Keratinocyte (primary cell): ENCODE measurements around the gene FHIT. TPM values are rescaled to one million over a fixed set of nuclear protein-coding genes. Genes with fewer than 3 reads are reported as not detected.

Experiments used
- DNase-seq: peaks from one replicate; pipeline ENCODE4 v3.0.0-alpha.2; 2011; ENCODE audit warnings: low read depth, missing footprints, low spot score
- FAIRE-seq: peaks from 2 replicates; lab custom pipeline; 2011; peaks lifted over from hg19 to GRCh38; lab: Jason Lieb, UNC
- H2AFZ ChIP-seq: 2 replicates; pipeline ENCODE4 v1.6.0; 2012; ENCODE audit warnings: low read length, control low read depth, inconsistent platforms; ENCODE audit not compliant: control insufficient read depth
- H3K27ac ChIP-seq: 2 replicates; pipeline ENCODE4 v1.5.1; 2011; ENCODE audit warnings: low read length; ENCODE audit not compliant: control insufficient read depth, insufficient read depth
- H3K27me3 ChIP-seq: 3 replicates; pipeline ENCODE4 v1.6.0; 2011; ENCODE audit warnings: low read length; ENCODE audit not compliant: control insufficient read depth, insufficient read depth; ENCODE audit errors: extremely low read depth
- H3K36me3 ChIP-seq, 2 experiments: 2 replicates in 1 of 2; 3 replicates in 1 of 2; pipeline ENCODE4 v1.5.1; 2011; ENCODE audit warnings: low read length in 2 of 2, mild to moderate bottlenecking in 1 of 2; ENCODE audit not compliant: control insufficient read depth in 2 of 2, insufficient read depth in 2 of 2; ENCODE audit errors: extremely low read depth in 1 of 2
- H3K4me1 ChIP-seq: 3 replicates; pipeline ENCODE4 v1.5.1; 2011; ENCODE audit warnings: low read length; ENCODE audit not compliant: control insufficient read depth, insufficient read depth; ENCODE audit errors: extremely low read depth
- H3K4me2 ChIP-seq: 3 replicates; pipeline ENCODE4 v1.6.0; 2011; ENCODE audit warnings: low read depth, low read length; ENCODE audit not compliant: control insufficient read depth, insufficient read depth; ENCODE audit errors: extremely low read depth
- H3K4me3 ChIP-seq, 3 experiments: fragments of 200-600 bp in 1 of 3; sonication (generic) in 1 of 3; 2 replicates in 2 of 3; 3 replicates in 1 of 3; pipeline ENCODE4 v1.5.1; 2011 to 2016; ENCODE audit warnings: low read length in 3 of 3, mild to moderate bottlenecking in 3 of 3, control low read depth in 2 of 3, inconsistent platforms in 1 of 3, low read depth in 1 of 3, mixed read lengths in 1 of 3, mixed run types in 1 of 3, moderate library complexity in 1 of 3; ENCODE audit not compliant: control insufficient read depth in 2 of 3, insufficient read depth in 2 of 3; ENCODE audit errors: extremely low read depth in 1 of 3
- H3K79me2 ChIP-seq: 2 replicates; pipeline ENCODE4 v1.6.0; 2012; ENCODE audit warnings: low read length; ENCODE audit not compliant: control insufficient read depth, insufficient read depth
- H3K9ac ChIP-seq: 3 replicates; pipeline ENCODE4 v1.6.0; 2011; ENCODE audit warnings: low read length; ENCODE audit not compliant: control insufficient read depth, insufficient read depth; ENCODE audit errors: extremely low read depth
- H3K9me1 ChIP-seq: 3 replicates; pipeline ENCODE4 v1.6.0; 2011; ENCODE audit warnings: low read length; ENCODE audit not compliant: control insufficient read depth, insufficient read depth; ENCODE audit errors: extremely low read depth
- H3K9me3 ChIP-seq: 2 replicates; pipeline ENCODE4 v1.5.1; 2012; ENCODE audit warnings: low read depth, low read length; ENCODE audit not compliant: control insufficient read depth
- H4K20me1 ChIP-seq: 3 replicates; pipeline ENCODE4 v1.6.0; 2011; ENCODE audit warnings: low read length; ENCODE audit not compliant: control insufficient read depth, insufficient read depth; ENCODE audit errors: extremely low read depth
- CTCF ChIP-seq, 3 experiments: IDR thresholded peaks in 1 of 3; conservative IDR thresholded peaks in 1 of 3; optimal IDR thresholded peaks in 1 of 3; 2 replicates in 2 of 3; 3 replicates in 1 of 3; pipeline versions ENCODE3 to v1.5.1; 2011; ENCODE audit warnings: low read length in 3 of 3, mild to moderate bottlenecking in 3 of 3, moderate library complexity in 2 of 3, control low read depth in 1 of 3, inconsistent platforms in 1 of 3; ENCODE audit not compliant: insufficient read depth in 2 of 3; ENCODE audit errors: extremely low read depth in 1 of 3
- EZH2 ChIP-seq: IDR thresholded peaks from one replicate; pipeline ENCODE4 v1.6.1; 2012; ENCODE audit warnings: inconsistent platforms, mild to moderate bottlenecking, low read length, moderate library complexity
- dilution Hi-C: fragments of 300-500 bp; cut with MboI; formaldehyde crosslinking; loops from one replicate; pipeline ENCODE4 v1.7.0; 2020; ENCODE audit warnings: low sequenced_read_pairs; ENCODE audit not compliant: extremely low pct_ligation_motif_present
- polyA plus RNA-seq, 5 experiments: library from polyadenylated mRNA; depleted of rRNA in 3 of 5; stranded (reverse) in 3 of 5; stranded (forward) in 1 of 5; unstranded in 1 of 5; fragments of >200 nt; gene quantifications; 1 replicate in 1 of 5; 2 replicates in 3 of 5; 3 replicates in 1 of 5; pipeline versions ENCODE4 v1.2.1 to v1.2.3, GENCODE V29; 2011 to 2012; ENCODE audit warnings: missing spikeins in 2 of 5, low read depth in 1 of 5, low replicate concordance in 1 of 5

Gene FHIT
- polyA plus RNA-seq, 1 donor (not counting 4 experiments of a cell fraction or from before 2014, with no cell fraction given) = 2.2 TPM

GRCh38 chr3:60847791-60848190 is 403.5 kb downstream of the FHIT start:
- Histone ChIP-seq H4K20me1 (no peaks in the 10 kb centered on the region), H3K27me3 (no peaks in the 10 kb centered on the region), H3K9me1 (no peaks in the 10 kb centered on the region), H3K4me1 (no peaks in the 10 kb centered on the region), H3K27ac (no peak overlapping the region), H3K9ac (no peak overlapping the region), H2AFZ (no peak overlapping the region), H3K9me3 (no peaks in the 10 kb centered on the region), H3K4me2 (no peak overlapping the region), H3K79me2 (no peaks in the 10 kb centered on the region), H3K4me3 (no peak overlapping the region), H3K36me3 (no peaks in the 10 kb centered on the region)
- TF ChIP-seq EZH2 = no peak
- no peak for TF ChIP-seq CTCF (optimal IDR thresholded peaks at IDR 0.05 in 1 of 3, IDR thresholded peaks at IDR 0.05 in 1 of 3, conservative IDR thresholded peaks at IDR 0.05 in 1 of 3; ENCODE audit: extremely low read depth in 1 of 3, insufficient read depth in 2 of 3, low read length in 3 of 3)
- no peak for FAIRE-seq
- dilution Hi-C loops = no loop called here
- DNase-seq = no peak

DNA sequence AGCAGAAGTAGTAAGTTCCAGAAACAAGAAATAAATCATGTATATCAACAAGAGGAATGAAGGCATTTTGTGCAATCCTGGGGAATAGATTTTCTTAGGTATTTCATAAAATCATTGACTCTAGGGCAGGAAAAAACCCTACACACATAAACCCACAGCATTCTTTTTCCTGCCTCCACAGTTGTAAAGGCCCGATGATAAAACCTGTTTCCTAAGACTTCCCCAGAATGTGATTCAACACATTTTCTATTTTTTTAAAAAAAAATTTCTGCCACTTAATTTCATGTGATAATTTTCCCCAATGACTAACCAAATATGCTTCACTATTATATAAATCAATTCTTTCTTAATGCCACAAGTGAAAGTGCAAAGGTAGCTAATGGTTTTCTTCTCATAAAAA is 407.0 kb downstream of the FHIT start:
- H3K27ac ChIP-seq = no peak overlapping the region
- no peak for TF ChIP-seq EZH2
- no peak for TF ChIP-seq CTCF (optimal IDR thresholded peaks at IDR 0.05 in 1 of 3, IDR thresholded peaks at IDR 0.05 in 1 of 3, conservative IDR thresholded peaks at IDR 0.05 in 1 of 3; ENCODE audit: extremely low read depth in 1 of 3, insufficient read depth in 2 of 3, low read length in 3 of 3)
- H3K27me3 ChIP-seq = no peaks in the 10 kb centered on the region
- H3K9me1 ChIP-seq = no peaks in the 10 kb centered on the region
- no peak overlapping the region for H2AFZ ChIP-seq
- H3K4me2 ChIP-seq = no peak overlapping the region
- no peaks in the 10 kb centered on the region for H3K4me1 ChIP-seq
- no peak overlapping the region for H3K9ac ChIP-seq
- no peaks in the 10 kb centered on the region for H3K36me3 ChIP-seq
- H3K9me3 ChIP-seq = no peaks in the 10 kb centered on the region
- no peak for FAIRE-seq
- H3K79me2 ChIP-seq = no peaks in the 10 kb centered on the region
- H4K20me1 ChIP-seq = no peaks in the 10 kb centered on the region
- H3K4me3 ChIP-seq = no peak overlapping the region
- DNase-seq = no peak
- dilution Hi-C loops = no loop called here
